Measurements from ENCODE around the gene FAM124A.

The FAM124A gene

GRCh38 chr13:51240178-51240577 is 18.0 kb downstream of the FAM124A start:
- H3K27ac ChIP-seq = no peak overlapping the region
- DNase-seq (ENCODE audit: low read depth, low spot score) = no peak

GRCh38 chr13:51240958-51241357 is 18.8 kb downstream of the FAM124A start:
- no peak for DNase-seq (ENCODE audit: low read depth, low spot score)
- H3K27ac ChIP-seq = no peak overlapping the region

- DNase-seq (ENCODE audit: low read depth, low spot score) = no peak
- H3K27ac ChIP-seq = no peak overlapping the region
These were observed 19.5 kb downstream of the FAM124A start for GRCh38 chr13:51241720-51242119.

GRCh38 chr13:51243227-51243626 is 21.0 kb downstream of the FAM124A start:
- no peak overlapping the region for H3K27ac ChIP-seq
- no peak for DNase-seq (ENCODE audit: low read depth, low spot score)

GRCh38 chr13:51243832-51244231 is 21.6 kb downstream of the FAM124A start:
- no peak for DNase-seq (ENCODE audit: low read depth, low spot score)
- H3K27ac ChIP-seq = no peak overlapping the region

- DNase-seq (ENCODE audit: low read depth, low spot score) = no peak
- no peak overlapping the region for H3K27ac ChIP-seq
These were observed 22.6 kb downstream of the FAM124A start for GRCh38 chr13:51244637-51245405.

- DNase-seq (ENCODE audit: low read depth, low spot score) = no peak
- no peak overlapping the region for H3K27ac ChIP-seq
These were observed 23.4 kb downstream of the FAM124A start for GRCh38 chr13:51245583-51245982.

GRCh38 chr13:51246025-51246417 is 23.8 kb downstream of the FAM124A start:
- no peak for DNase-seq (ENCODE audit: low read depth, low spot score)
- no peak overlapping the region for H3K27ac ChIP-seq

- H3K27ac ChIP-seq = no peak overlapping the region
- no peak for DNase-seq (ENCODE audit: low read depth, low spot score)
These were observed 24.4 kb downstream of the FAM124A start for GRCh38 chr13:51246418-51247277.

- no peak overlapping the region for H3K27ac ChIP-seq
- no peak for DNase-seq (ENCODE audit: low read depth, low spot score)
These were observed 27.1 kb downstream of the FAM124A start for GRCh38 chr13:51249255-51249654.

GRCh38 chr13:51249770-51250741 is 27.9 kb downstream of the FAM124A start:
- H3K27ac ChIP-seq = no peak overlapping the region
- DNase-seq (ENCODE audit: low read depth, low spot score) = no peak

GRCh38 chr13:51251480-51251879 is 29.3 kb downstream of the FAM124A start:
- H3K27ac ChIP-seq = no peak overlapping the region
- no peak for DNase-seq (ENCODE audit: low read depth, low spot score)

GRCh38 chr13:51252954-51253532 is 30.8 kb downstream of the FAM124A start:
- no peak for DNase-seq (ENCODE audit: low read depth, low spot score)
- no peak overlapping the region for H3K27ac ChIP-seq

- no peak for DNase-seq (ENCODE audit: low read depth, low spot score)
- no peak overlapping the region for H3K27ac ChIP-seq
These were observed 33.4 kb downstream of the FAM124A start for GRCh38 chr13:51255556-51255955.

- H3K27ac ChIP-seq = no peak overlapping the region
- no peak for DNase-seq (ENCODE audit: low read depth, low spot score)
These were observed 35.0 kb downstream of the FAM124A start for GRCh38 chr13:51257187-51257586.

GRCh38 chr13:51258612-51259548 is 36.7 kb downstream of the FAM124A start:
- no peak for DNase-seq (ENCODE audit: low read depth, low spot score)
- no peak overlapping the region for H3K27ac ChIP-seq

- no peak for DNase-seq (ENCODE audit: low read depth, low spot score)
These were observed 38.0 kb downstream of the FAM124A start for GRCh38 chr13:51260154-51260553.

GRCh38 chr13:51261610-51262249 is 39.5 kb downstream of the FAM124A start:
- no peak overlapping the region for H3K27ac ChIP-seq
- DNase-seq (ENCODE audit: low read depth, low spot score) = no peak

More at GRCh38 chr13:51260154-51260553, 38.0 kb downstream of the FAM124A start:
- H3K27ac ChIP-seq = no peak overlapping the region
